GM18526 (cell line): Measurements from ENCODE around the gene WDFY2.

Experiments
- POLR2A ChIP-seq: IDR thresholded peaks from 3 replicates; pipeline ENCODE4 v1.6.1; 2011; ENCODE audit not compliant: insufficient read length; ENCODE audit errors: extremely low read depth

WDFY2 gene

DNA sequence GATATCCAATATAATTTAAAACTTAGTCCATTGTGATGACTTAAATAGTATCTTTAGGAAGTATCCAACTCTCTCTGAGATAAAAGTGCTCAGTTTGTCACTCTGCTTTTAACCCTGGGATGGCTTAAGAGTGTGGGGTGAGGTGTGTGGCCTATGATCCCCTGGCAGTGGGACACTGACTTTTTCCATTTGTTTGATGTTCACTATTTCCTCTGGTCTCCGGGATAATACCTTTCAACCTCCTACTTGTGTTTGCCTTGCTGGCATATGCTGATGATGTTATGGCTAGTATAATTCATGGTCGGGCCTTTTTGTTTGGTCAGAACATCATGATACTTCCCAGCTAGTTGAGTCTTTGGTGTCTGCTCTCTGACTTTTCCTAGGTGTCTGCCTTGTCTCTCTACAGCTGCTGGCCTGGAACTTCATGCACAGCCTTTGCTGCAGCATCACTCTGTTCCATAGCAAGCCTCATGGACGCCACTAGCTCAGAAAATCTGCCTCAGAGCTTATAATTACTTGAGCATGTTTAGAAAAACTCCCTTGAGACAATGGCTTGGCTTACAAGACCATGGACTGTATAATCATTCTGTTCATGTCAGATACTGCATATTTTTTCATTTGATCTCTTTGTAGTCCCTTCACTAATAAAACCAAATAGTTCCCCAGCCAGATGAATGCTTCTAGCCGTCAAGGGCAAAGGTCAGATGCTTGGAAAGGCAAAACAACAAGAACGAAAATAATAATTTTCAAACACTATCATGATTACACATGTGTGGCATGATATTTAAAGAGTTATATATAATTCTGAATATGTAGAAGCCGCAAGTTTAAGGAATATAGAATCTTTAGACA lies 75.2 kb downstream of the WDFY2 start:
- TF ChIP-seq POLR2A, result no peak

DNA sequence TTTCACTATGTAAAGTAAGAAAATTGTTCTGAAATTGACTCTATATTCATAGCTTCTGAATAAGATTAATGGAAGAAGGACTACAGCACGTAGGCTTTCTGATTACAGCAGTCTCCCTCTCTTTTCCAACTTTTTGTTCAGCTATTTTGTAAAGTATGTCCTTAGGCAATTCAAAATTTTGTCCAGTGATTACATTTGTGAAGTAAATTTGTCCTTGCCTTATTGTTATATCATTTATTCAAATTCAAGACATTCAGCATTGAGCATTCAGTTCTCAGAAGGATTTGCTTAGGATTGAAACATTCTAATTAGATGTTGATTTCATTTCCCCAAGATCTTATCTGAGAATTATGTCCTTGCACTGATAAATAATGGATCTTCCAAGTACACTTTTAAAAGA lies 76.6 kb downstream of the WDFY2 start:
- TF ChIP-seq POLR2A, result no peak

GRCh38 chr13:51663973-51664957 lies 80.0 kb downstream of the WDFY2 start:
- TF ChIP-seq POLR2A, result no peak

- no peak for TF ChIP-seq POLR2A
Observed at GRCh38 chr13:51665456-51665855, 81.2 kb downstream of the WDFY2 start.

DNA sequence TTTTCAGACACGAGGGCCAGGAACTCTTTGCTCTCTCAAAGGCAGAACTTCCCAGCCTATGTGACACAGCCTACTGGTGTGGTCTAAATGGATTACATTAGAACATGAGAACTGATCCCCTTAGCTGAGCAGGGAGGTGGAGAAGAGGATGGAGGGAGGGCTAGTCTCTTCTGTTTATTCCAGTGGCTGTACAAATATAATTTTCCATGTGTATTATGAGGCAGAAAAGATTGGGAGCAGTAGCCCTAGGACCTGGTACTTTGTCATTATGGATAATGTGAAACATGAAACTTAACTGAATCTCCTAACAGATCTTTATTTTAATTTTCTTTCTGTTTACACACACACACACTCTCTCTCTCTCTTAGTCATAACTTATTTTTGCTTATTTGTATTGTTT lies 82.1 kb downstream of the WDFY2 start:
- no peak for TF ChIP-seq POLR2A

DNA sequence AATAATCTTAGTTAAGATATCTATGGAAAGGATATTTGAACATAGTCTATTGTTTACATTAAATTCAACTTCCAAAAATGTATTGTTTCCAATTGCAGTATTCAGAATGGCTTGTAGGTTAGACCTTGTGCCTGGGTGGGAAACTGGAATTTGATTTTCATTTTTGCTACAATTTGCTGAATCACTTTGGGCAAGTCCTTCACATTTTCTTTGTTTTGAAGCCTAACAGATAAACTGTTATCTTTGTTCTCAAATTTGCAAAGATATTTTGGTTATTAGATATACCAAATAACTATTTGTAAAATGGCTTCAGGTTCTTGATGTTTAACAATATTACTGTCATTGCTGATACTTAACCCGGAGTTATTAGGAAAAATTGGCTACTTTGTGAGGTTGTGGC lies 82.6 kb downstream of the WDFY2 start:
- no peak for TF ChIP-seq POLR2A

GRCh38 chr13:51668580-51669195 lies 84.4 kb downstream of the WDFY2 start:
- TF ChIP-seq POLR2A, result no peak

GRCh38 chr13:51673165-51673564 lies 88.9 kb downstream of the WDFY2 start:
- no peak for TF ChIP-seq POLR2A

- no peak for TF ChIP-seq POLR2A
Observed at GRCh38 chr13:51674276-51674675, 90.0 kb downstream of the WDFY2 start.

DNA sequence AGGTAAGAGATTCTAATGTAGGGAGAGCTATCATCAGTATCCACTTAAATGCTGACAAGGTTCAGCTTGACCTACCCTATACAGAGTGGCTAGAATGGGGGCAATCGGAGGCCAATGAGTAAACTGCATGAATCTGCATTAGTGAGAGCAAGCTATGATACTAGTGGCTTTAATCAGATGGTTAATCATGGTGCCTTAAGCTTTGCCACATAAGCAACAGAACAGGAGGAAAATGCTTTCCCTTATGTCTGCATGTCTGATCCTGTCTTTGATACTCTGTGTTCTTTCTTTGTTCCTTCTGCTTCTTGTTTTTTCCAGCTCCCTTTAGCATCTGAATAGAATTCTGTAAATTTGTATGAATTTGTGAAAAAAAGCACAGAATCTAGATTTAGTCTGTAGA lies 91.1 kb downstream of the WDFY2 start:
- no peak for TF ChIP-seq POLR2A

DNA sequence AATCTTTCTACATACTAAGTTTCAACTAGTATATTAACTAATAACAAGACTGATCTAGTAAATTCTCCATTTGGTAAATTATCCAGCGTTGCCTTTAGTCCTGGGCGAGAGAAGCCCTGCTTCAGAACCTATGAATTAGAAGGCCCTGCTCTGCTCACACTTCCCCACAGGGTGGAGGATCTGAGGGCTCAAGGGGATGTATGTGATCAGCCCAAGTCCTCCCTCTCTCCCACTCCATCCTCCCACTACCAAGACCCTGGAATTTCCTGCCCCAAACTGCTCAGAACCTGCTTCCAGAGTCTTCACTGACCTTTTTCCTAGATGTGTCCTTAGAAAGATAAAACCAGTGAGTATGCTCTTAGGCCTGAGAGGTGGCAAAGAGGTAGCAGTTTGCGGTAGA lies 91.6 kb downstream of the WDFY2 start:
- TF ChIP-seq POLR2A, result no peak

DNA sequence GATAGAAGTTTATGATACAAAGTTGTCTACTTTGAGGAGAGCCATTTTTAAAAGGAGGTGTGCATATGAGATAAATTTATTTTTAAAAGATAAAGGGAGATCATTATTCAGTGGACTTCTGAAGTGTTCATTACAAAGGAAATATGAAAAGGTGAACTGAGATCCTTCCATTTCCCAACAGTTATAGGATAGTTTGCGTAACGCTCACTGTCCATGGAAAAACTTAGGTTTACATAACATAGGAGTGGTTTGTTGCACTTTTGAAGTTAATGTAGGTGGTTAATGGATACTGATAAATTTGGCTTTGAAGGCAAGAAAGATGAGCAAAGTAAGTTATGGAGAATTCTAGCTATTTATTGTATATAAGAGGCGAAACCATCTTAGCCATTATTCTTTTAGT lies 92.5 kb downstream of the WDFY2 start:
- TF ChIP-seq POLR2A, result no peak

- TF ChIP-seq POLR2A, result no peak
Observed at GRCh38 chr13:51678420-51678819, 94.2 kb downstream of the WDFY2 start.

DNA sequence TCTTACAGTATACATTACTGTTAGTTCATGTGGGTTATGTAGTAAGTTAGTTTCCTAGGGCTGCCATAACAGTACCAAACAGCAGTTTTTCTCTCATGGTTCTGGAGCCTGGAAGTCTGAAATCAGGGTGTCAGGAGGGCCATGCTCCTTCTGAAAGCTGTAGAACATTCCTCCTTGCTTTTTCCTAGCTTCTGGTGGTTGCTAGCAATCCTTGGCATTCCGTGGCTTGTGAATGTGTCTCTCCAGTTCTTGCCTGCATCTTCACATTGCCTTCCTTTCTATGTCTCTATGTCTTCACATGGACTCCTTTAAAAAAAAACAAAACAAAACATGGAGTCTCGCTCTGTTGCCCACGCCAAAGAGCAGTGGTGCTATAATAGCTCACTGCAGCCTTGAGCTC lies 95.4 kb downstream of the WDFY2 start:
- TF ChIP-seq POLR2A, result no peak

DNA sequence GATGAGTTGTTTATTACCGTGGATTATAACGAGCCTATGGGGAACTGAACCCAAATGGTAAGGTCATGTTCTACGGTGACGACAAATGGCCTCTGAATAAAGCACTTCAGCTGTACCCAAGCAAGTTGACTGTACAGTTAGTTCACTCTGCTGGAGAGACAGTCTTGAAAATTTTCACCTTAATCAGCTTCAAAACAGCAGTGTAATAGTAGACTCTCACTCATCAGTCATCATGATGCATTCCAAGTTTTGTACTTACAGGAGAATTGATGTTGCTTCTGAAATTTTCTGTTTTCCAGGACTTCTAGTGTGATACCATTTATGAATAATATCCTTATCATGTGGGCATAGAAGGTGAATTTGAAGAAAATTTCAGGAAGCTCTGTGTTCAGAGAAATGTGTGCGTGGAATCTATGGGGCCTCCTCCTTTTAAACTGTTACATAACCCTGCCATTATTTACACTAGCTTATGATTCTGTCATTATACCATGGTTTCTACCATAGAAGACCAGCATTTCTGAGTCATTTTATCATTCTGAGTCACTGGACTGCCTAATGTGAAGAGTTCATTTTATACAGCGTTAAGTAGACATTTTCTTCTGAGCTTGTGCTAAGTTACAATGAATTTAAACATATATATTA lies 96.9 kb downstream of the WDFY2 start:
- no peak for TF ChIP-seq POLR2A
